GM19372 (cell line): ENCODE results near the gene TANC1.

ENCODE experiments used
- ATAC-seq: cut with Tn5 transposase; IDR thresholded peaks from one replicate; pipeline ENCODE4 v1.9.1; 2021; ENCODE audit warnings: mild to moderate bottlenecking, low read depth, moderate library complexity; ENCODE audit not compliant: unreplicated experiment

The TANC1 gene

DNA sequence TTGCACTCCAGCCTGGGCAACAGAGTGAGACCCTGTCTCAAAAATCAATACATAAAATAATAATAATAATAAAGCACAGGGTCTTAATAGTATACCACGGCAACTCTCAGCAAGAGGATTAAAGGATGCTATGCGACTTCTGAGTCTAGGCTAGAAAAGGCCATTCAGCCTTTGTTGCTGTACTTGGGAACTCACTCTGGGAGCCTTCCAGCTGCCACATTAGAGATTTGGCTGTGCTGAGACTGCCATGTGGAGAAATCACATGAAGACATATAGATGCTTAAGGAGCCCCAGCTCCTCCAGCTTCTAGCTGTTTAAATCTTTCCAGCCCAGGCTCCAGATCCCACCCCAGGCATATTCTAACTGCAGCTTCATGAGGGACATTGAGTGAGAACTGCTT, 8.2 kb upstream of the TANC1 start:
- ATAC-seq = no peak

- no peak for ATAC-seq
These were observed 6.4 kb upstream of the TANC1 start for GRCh38 chr2:158962074-158962473.

DNA sequence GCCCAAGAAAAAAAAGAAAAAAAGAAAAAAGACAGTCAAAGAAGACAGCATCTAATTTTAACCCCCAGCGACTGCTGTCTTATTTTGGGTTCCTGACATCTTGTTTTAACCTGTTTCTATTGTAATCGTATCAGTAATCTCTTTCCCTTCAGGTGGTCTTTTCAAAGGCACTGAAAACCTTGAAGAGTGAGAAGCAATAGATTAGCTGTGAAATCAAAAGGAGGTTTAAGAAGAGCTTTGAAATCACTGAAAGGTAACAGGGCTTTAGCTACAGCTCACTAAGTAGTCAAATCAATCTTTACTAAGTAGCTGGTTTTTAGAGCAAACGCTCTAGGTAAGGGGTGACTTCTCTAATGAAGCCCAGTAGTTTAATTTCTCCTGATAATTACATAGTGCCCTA, 5.4 kb upstream of the TANC1 start:
- no peak for ATAC-seq

DNA sequence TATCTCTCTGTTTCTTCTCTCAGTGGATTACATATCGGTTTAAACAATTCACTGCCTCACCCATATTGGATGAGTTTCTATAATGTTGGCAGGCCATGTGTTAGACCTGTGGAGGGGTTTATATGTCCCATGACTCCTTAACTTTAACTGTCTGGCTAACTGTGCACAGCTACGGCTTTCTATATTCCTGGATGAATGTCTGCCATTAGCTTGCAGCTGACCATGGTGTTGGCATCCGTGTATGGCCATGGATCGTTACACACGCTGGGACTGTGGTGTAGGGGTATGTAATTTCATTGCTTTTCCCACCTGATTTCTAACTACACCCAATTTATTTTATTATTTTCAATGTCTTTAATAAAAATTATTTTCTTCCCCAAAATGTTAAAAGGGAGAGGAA, 3.3 kb upstream of the TANC1 start:
- ATAC-seq = no peak

DNA sequence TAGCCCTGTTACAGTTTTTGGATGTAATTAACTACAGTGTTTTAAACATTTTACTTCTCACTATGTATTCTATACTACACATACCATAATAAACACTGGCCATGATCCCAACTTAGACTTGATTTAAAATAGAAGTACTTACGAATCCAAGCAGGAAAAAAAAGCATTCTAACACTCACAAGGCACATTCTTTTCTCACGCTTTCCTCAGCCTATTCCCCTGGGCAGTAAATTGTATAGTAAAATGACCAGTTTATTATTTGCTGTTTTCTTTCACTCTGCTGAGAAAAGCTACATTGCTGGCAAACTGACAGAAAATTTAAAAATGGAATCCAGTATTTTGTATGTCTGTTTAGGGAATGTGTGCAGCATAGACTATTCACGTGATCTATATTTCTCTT, 2.8 kb upstream of the TANC1 start:
- no peak for ATAC-seq

GRCh38 chr2:158966312-158966711, 2.1 kb upstream of the TANC1 start:
- ATAC-seq = no peak

DNA sequence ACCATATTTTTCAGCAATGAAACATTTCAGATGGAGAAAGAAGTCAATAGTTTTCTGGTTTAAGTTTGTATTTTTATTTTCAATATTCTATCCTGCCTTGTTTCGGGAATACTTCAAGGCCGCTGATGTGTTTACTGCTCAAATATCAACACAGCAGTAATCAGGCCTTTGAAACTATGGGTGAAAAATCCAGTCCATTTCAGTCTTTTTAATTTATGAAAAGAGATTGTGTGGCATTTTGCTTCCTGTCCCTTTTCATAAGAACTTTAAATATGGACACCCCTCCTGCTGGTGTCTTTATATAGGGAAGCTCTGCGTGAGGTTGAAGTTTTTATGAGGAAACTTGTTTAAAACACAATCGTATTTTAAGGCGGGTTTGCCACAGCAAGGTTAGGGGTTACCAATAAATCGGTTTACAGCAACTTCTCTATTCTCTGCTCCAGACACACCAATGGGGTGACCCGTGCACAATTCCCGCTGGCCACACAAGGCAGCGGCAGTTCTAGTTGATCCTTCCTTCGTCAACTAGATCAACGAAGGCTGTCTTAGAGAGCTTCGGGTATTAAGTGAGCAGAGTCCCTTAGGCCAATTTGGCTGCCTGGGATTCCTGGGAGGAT, 1.2 kb upstream of the TANC1 start:
- ATAC-seq = no peak

- peak; percentile 5 for ATAC-seq
These were observed 577 bp upstream of the TANC1 start for GRCh38 chr2:158967731-158968395.

GRCh38 chr2:158969162-158969714, 798 bp downstream of the TANC1 start:
- ATAC-seq = peak; percentile 2

DNA sequence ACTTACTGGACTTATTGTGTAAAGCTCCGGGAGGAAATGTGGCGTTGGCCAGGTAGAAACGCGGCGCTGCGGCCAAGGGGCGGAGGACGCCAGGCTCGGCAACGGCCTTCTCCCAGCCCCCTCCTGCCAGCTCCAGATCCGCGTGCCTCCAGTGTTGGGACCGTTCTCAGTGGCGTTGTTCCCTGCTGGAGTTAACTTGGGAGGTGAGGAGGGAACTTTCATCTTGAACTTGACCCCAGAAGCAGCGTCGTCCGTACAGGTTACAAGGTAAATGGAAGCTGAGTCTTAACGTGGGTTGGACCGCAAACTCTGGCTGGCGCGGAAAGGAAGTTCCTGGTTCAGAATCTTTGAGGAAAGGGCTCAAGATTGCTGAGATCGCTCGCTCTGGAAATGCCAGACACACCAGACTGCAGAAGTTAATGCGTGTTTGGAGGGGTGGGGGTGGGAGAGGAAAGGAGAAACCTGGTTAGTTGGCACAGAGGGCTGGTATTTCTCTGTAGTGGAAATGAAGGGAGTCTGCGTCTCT, 1.3 kb downstream of the TANC1 start:
- no peak for ATAC-seq

GRCh38 chr2:158970241-158970751, 1.9 kb downstream of the TANC1 start:
- no peak for ATAC-seq

- ATAC-seq = no peak
These were observed 4.9 kb downstream of the TANC1 start for GRCh38 chr2:158973116-158973956.

GRCh38 chr2:158975271-158975921, 7.0 kb downstream of the TANC1 start:
- ATAC-seq = no peak

DNA sequence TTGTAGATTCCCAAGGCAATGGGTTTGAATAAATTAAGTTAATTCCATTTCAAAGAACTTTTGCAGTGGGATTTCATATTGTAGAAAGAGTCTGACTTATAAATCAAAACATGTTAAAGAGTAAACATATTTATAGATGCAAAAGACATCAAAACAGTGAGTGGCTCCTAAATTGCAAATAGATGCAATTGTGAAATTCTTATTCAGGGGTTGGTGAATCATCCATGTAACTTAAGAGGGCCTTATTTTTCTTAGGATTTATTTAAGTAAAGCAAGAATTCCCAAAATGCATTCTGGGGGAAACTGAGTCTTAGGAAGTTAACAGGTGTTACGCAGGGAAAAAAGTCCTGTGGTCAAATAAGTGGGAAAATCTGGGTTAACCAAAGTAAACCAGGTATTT, 11.3 kb downstream of the TANC1 start:
- no peak for ATAC-seq

- ATAC-seq = no peak
These were observed 16.2 kb downstream of the TANC1 start for GRCh38 chr2:158984604-158985135.

- ATAC-seq = no peak
These were observed 20.1 kb downstream of the TANC1 start for GRCh38 chr2:158988501-158988900.

GRCh38 chr2:158989165-158989564, 20.7 kb downstream of the TANC1 start:
- ATAC-seq = no peak

- ATAC-seq = no peak
These were observed 22.2 kb downstream of the TANC1 start for GRCh38 chr2:158990397-158991214.

GRCh38 chr2:158993030-158993429, 24.6 kb downstream of the TANC1 start:
- no peak for ATAC-seq
